ENCODE results near the gene ADD1. TPM values are rescaled to one million over a fixed set of nuclear protein-coding genes. Genes with fewer than 3 reads are reported as not detected.

Gene ADD1
- total RNA-seq, 1 donor from 2014 or later: 131 TPM

GRCh38 chr4:2871466-2871865 lies 27.8 kb downstream of the ADD1 start:
- Histone ChIP-seq H3K9ac (no peak overlapping the region), H3F3A (ENCODE audit: low read depth) (peaks cover 25% of the 10 kb centered on the region), H3K27me3 (no peaks in the 10 kb centered on the region), H3K79me2 (ENCODE audit: low read depth) (peaks cover 99% of the 10 kb centered on the region), H3K4me2 (no peak overlapping the region), H3K9me3 (ENCODE audit: low read depth) (no peaks in the 10 kb centered on the region), H3K4me3 (no peak overlapping the region), H4K20me1 (ENCODE audit: low read depth) (peaks cover 60% of the 10 kb centered on the region), H3K4me1 (peaks cover 41% of the 10 kb centered on the region), H3K27ac (no peak overlapping the region), H2AFZ (replicated peaks) (no peak overlapping the region), H3K36me3 (no peaks in the 10 kb centered on the region)
- Mint-ChIP-seq H3K27ac (no peak overlapping the region), H3K4me1 (peaks cover 32% of the 10 kb centered on the region), H3K4me3 (no peak overlapping the region), H3K9me3 (no peaks in the 10 kb centered on the region), H3K27me3 (ENCODE audit: insufficient read depth, low read depth) (peaks cover 2% of the 10 kb centered on the region), H3K36me3 (peaks cover 7% of the 10 kb centered on the region)
- TF ChIP-seq EZH2 (IDR thresholded peaks at IDR 0.05) (no peak), CTCF (IDR thresholded peaks at IDR 0.05) (no peak), EZH2phosphoT487 (IDR thresholded peaks at IDR 0.05) (no peak)
- no peak for DNase-seq (ENCODE audit: low spot score)

GRCh38 chr4:2871911-2872310 lies 28.3 kb downstream of the ADD1 start:
- Mint-ChIP-seq H3K27me3 (ENCODE audit: insufficient read depth, low read depth) (peaks cover 2% of the 10 kb centered on the region), H3K4me3 (peak overlapping the region; percentile 27), H3K36me3 (peaks cover 8% of the 10 kb centered on the region), H3K4me1 (peaks cover 31% of the 10 kb centered on the region), H3K9me3 (no peaks in the 10 kb centered on the region), H3K27ac (no peak overlapping the region)
- Histone ChIP-seq H3K27ac (no peak overlapping the region), H3K36me3 (no peaks in the 10 kb centered on the region), H3K4me3 (no peak overlapping the region), H3K79me2 (ENCODE audit: low read depth) (peaks cover 95% of the 10 kb centered on the region), H3K27me3 (no peaks in the 10 kb centered on the region), H3F3A (ENCODE audit: low read depth) (peaks cover 20% of the 10 kb centered on the region), H3K4me2 (no peak overlapping the region), H3K4me1 (peaks cover 38% of the 10 kb centered on the region), H3K9ac (no peak overlapping the region), H3K9me3 (ENCODE audit: low read depth) (no peaks in the 10 kb centered on the region), H4K20me1 (ENCODE audit: low read depth) (peaks cover 57% of the 10 kb centered on the region), H2AFZ (replicated peaks) (no peak overlapping the region)
- DNase-seq (ENCODE audit: low spot score): no peak
- no peak for TF ChIP-seq CTCF (IDR thresholded peaks at IDR 0.05)
- no peak for TF ChIP-seq EZH2phosphoT487 (IDR thresholded peaks at IDR 0.05)
- TF ChIP-seq EZH2 (IDR thresholded peaks at IDR 0.05): no peak

- H3K27me3 ChIP-seq: no peaks in the 10 kb centered on the region
- Mint-ChIP-seq H3K4me3 (no peak overlapping the region), H3K27me3 (ENCODE audit: insufficient read depth, low read depth) (no peaks in the 10 kb centered on the region), H3K9me3 (no peaks in the 10 kb centered on the region), H3K4me1 (peaks cover 22% of the 10 kb centered on the region), H3K27ac (no peak overlapping the region), H3K36me3 (peaks cover 18% of the 10 kb centered on the region)
- no peaks in the 10 kb centered on the region for H3K36me3 ChIP-seq
- H3K9me3 ChIP-seq (ENCODE audit: low read depth): no peaks in the 10 kb centered on the region
- peaks cover 93% of the 10 kb centered on the region for H3K79me2 ChIP-seq (ENCODE audit: low read depth)
- H3K4me2 ChIP-seq: no peak overlapping the region
- TF ChIP-seq EZH2 (IDR thresholded peaks at IDR 0.05): no peak
- TF ChIP-seq EZH2phosphoT487 (IDR thresholded peaks at IDR 0.05): no peak
- no peak for TF ChIP-seq CTCF (IDR thresholded peaks at IDR 0.05)
- H3K4me1 ChIP-seq: peaks cover 30% of the 10 kb centered on the region
- H3F3A ChIP-seq (ENCODE audit: low read depth): peaks cover 6% of the 10 kb centered on the region
- H3K27ac ChIP-seq: no peak overlapping the region
- no peak overlapping the region for H3K4me3 ChIP-seq
- peaks cover 53% of the 10 kb centered on the region for H4K20me1 ChIP-seq (ENCODE audit: low read depth)
- no peak for DNase-seq (ENCODE audit: low spot score)
- no peak overlapping the region for H3K9ac ChIP-seq
- no peak overlapping the region for H2AFZ ChIP-seq (replicated peaks)
Observed at GRCh38 chr4:2873329-2873728, 29.7 kb downstream of the ADD1 start.

All from neural progenitor cell (in vitro differentiated cells).